Fibroblast of lung (primary cell): Measurements from ENCODE around the gene KMT2C.

Experiments used
- EZH2 ChIP-seq: IDR thresholded peaks from 2 replicates; pipeline ENCODE4 v1.5.1; 2012; ENCODE audit warnings: low read length, control low read depth, mild to moderate bottlenecking; ENCODE audit errors: missing control alignments
- TF ChIP-seq, protein P1 (sequence below), 2 donors: IDR thresholded peaks in 1 of 2; conservative IDR thresholded peaks in 1 of 2; 1 replicate in 1 of 2; 2 replicates in 1 of 2; pipeline ENCODE4 v1.5.1; 2011 to 2012; ENCODE audit warnings: low read length in 2 of 2, control low read depth in 1 of 2, inconsistent platforms in 1 of 2, low read depth in 1 of 2, mild to moderate bottlenecking in 1 of 2

DNA sequence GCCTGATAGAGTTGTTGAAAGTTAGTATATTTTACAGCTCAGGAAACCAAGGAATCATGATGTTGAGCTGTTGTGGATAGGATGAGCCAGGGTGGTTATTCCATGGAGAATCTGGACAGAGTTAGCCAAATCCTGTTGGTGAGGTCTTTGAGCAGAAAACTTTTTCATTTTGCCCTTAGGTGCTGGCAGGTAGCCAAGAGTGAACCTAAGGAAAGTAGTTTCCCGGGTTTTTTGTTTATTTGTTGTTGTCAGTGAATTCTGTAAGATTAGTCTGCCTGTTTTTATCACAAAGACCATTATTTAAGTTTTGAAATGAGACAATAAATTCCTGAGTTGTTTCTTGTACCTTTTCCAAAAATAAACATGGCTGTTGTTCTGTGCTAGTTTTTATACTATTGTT is 349.3 kb downstream of the KMT2C start:
- no peak for TF ChIP-seq EZH2
- TF ChIP-seq, protein P1, sequence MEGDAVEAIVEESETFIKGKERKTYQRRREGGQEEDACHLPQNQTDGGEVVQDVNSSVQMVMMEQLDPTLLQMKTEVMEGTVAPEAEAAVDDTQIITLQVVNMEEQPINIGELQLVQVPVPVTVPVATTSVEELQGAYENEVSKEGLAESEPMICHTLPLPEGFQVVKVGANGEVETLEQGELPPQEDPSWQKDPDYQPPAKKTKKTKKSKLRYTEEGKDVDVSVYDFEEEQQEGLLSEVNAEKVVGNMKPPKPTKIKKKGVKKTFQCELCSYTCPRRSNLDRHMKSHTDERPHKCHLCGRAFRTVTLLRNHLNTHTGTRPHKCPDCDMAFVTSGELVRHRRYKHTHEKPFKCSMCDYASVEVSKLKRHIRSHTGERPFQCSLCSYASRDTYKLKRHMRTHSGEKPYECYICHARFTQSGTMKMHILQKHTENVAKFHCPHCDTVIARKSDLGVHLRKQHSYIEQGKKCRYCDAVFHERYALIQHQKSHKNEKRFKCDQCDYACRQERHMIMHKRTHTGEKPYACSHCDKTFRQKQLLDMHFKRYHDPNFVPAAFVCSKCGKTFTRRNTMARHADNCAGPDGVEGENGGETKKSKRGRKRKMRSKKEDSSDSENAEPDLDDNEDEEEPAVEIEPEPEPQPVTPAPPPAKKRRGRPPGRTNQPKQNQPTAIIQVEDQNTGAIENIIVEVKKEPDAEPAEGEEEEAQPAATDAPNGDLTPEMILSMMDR (conservative IDR thresholded peaks at IDR 0.05 in 1 of 2, IDR thresholded peaks at IDR 0.05 in 1 of 2; ENCODE audit: low read depth in 1 of 2, low read length in 2 of 2) = no peak
